Measurements from ENCODE around the gene NDUFA13.
A peak's percentile ranks its signal among the peaks of the same experiment; 100 is the strongest.
"Not testable (repeated sequence)": the region's sequence is repeated elsewhere in the genome, so short reads cannot be mapped to it uniquely, and the experiment has no call there.

Gene NDUFA13

DNA sequence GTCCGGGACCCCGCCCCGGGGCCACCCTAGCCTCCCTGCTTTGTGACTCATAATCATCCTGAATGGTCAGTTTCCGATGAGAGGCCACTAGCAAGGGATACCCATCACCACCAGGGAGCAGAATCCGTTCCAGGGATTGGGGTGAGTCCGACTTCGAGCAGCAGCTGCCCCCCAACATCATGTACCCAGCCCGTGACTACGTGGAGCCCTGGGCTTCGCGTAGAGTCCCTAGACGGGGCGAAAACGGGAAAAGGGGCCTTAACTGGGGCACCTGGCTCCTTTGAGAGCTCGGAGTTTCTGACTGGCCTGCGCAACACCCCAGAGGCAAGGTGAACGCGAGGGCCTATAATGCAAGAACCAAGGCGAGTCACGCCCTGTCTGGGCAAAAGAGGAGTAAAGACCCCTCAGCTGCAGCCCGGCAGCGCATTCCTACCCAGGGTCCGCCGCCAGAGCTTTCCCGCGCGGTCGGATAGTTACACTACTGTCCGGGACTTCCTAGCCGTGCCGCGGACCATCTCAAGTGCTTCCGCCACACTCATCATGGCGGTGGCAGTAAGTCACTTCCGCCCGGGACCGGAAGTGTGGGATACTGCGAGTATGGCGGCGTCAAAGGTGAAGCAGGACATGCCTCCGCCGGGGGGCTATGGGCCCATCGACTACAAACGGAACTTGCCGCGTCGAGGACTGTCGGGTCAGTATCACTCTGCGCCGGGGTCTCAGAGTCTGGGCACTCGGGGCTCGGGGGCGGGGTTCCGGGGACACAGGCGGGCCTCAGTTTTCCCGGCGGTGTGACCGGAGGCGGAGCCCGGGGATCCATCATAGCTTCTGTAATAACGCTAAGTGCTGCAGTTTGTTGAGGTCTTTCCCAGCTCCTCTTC, at the start of gene NDUFA13:
Gene NDUFA13 (plus strand): TSS at position 584 of the 878 bp plus-strand sequence. CDS start 14 bp downstream, at position 598.
- peak within 1 kb of the TSS; percentile 84 for H3K27ac ChIP-seq (ENCODE audit: low read length)
- H3K9ac ChIP-seq (ENCODE audit: low read depth, low read length) = peak within 1 kb of the TSS; percentile 93

DNA sequence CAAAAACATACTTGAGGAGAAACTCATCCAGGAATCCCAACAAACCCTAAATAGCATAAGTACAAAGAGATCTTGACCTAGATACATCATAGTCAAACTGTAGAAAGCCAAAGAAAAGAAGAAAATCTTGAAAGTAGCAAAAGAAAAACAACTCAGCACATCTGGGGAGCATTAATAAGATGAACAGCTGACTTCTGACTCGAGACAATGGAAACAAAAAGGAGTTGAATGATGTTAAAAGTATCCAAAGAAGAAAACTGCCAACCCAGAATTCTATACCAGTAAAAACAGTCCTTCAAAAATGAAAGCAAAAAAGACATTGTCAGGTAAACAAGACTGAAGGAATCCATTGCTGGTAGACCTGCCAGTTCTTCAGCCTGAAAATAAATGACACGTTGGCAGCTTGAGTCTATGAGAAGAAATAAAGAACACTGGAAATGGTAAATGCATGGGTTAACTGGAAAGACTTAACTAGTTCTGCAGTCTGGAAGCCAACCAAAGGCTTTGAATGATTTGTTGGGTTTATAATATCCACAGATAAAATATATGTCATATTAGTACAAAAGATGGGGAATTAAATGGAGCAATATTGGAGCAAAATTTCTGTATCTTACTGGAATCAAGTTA, 47.5 kb upstream of the NDUFA13 start:
- no peak overlapping the region for H3K4me3 ChIP-seq (ENCODE audit: low read length)
- H3K9me3 ChIP-seq (ENCODE audit: insufficient read depth, low read depth, low read length) = peaks cover 18% of the 10 kb centered on the region
- peaks cover 15% of the 10 kb centered on the region for H3K4me1 ChIP-seq (ENCODE audit: insufficient read depth, low read length)
- no peak overlapping the region for H3K9ac ChIP-seq (ENCODE audit: low read depth, low read length)
- H3K36me3 ChIP-seq (ENCODE audit: insufficient read depth, low read depth, low read length) = peaks cover 52% of the 10 kb centered on the region
- no peak overlapping the region for H3K27ac ChIP-seq (ENCODE audit: low read length)
- H3K27me3 ChIP-seq (ENCODE audit: insufficient read depth, low read length) = no peaks in the 10 kb centered on the region

More for the DNA sequence above, at the start of gene NDUFA13:
- H3K27me3 ChIP-seq (ENCODE audit: insufficient read depth, low read length) = no peaks in the 10 kb centered on the region
- peak within 1 kb of the TSS; percentile 99 for H3K4me3 ChIP-seq (ENCODE audit: low read length)
- peaks cover 17% of the 10 kb centered on the region for H3K36me3 ChIP-seq (ENCODE audit: insufficient read depth, low read depth, low read length)
- H3K9me3 ChIP-seq (ENCODE audit: insufficient read depth, low read depth, low read length) = no peaks in the 10 kb centered on the region
- H3K4me1 ChIP-seq (ENCODE audit: insufficient read depth, low read length) = no peaks in the 10 kb centered on the region

DNA sequence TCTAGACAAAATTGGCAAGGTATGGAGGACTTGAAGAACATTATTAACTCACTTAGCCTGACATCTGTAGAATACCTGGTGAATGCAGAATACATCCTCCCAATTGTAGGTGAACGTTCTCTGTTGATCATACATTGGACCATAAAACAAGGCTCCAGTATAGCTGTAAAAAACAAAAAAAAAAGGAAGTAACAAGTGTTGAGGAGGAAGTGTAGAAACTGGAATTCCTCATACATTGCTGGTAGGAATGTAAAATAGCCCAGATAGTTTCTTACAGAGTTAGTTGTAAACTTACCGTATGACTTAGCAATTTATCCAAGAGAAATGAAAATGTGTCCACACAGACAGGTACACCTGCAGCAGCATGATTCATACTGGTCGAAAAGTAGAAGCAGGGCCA, 45.4 kb upstream of the NDUFA13 start:
- Histone ChIP-seq H3K27ac (ENCODE audit: low read length) (no peak overlapping the region), H3K4me1 (ENCODE audit: insufficient read depth, low read length) (peaks cover 14% of the 10 kb centered on the region), H3K4me3 (ENCODE audit: low read length) (no peak overlapping the region), H3K9ac (ENCODE audit: low read depth, low read length) (no peak overlapping the region), H3K36me3 (ENCODE audit: insufficient read depth, low read depth, low read length) (peaks cover 48% of the 10 kb centered on the region), H3K27me3 (ENCODE audit: insufficient read depth, low read length) (no peaks in the 10 kb centered on the region), H3K9me3 (ENCODE audit: insufficient read depth, low read depth, low read length) (peaks cover 18% of the 10 kb centered on the region)

DNA sequence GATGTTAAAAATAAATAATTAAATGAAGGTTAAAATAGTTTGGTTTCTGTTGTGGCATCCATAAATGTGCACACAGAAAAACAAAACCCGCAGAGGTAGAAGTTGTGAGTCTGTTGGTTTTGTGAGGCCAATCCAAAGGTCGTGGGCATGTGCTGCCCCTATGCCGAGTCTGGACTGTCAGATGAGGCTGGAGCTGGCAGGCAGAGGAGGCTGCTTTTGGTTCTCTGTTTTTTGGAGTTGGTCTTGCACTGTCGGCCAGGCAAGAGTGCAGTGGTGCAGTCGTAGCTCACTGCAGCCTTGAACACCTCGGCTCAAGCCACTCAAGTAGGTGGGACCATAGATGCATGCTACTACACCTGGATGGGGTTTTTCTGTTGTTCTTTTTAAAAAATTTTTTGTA, 44.3 kb upstream of the NDUFA13 start:
- Histone ChIP-seq H3K27me3 (ENCODE audit: insufficient read depth, low read length) (no peaks in the 10 kb centered on the region), H3K9me3 (ENCODE audit: insufficient read depth, low read depth, low read length) (peaks cover 18% of the 10 kb centered on the region), H3K36me3 (ENCODE audit: insufficient read depth, low read depth, low read length) (peaks cover 37% of the 10 kb centered on the region), H3K4me3 (ENCODE audit: low read length) (no peak overlapping the region), H3K9ac (ENCODE audit: low read depth, low read length) (no peak overlapping the region), H3K27ac (ENCODE audit: low read length) (no peak overlapping the region), H3K4me1 (ENCODE audit: insufficient read depth, low read length) (peaks cover 24% of the 10 kb centered on the region)

DNA sequence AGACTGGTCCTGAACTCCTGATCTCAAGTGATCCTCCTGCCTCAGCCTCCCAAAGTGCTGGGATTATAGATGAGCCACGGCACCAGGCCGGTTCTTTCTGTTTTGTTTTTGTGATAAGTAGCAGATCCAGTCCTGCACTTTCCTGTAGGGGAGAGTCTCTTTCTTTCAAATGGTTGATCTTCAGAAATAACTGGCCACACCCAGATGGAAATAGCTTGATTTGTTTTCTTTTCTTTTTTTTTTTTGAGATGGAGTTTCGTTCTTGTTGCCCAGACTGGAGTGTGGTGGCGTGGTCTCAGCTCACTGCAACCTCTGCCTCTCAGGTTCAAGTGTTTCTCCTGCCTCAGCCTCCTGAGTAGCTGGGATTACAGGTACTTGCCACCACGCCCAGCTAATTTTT, 43.9 kb upstream of the NDUFA13 start:
- H3K9ac ChIP-seq (ENCODE audit: low read depth, low read length); H3K4me3 ChIP-seq (ENCODE audit: low read length); H3K27ac ChIP-seq (ENCODE audit: low read length); H3K27me3 ChIP-seq (ENCODE audit: insufficient read depth, low read length): not testable (repeated sequence)
- peaks cover 24% of the 10 kb centered on the region for H3K4me1 ChIP-seq (ENCODE audit: insufficient read depth, low read length)
- H3K9me3 ChIP-seq (ENCODE audit: insufficient read depth, low read depth, low read length) = peaks cover 18% of the 10 kb centered on the region
- peaks cover 35% of the 10 kb centered on the region for H3K36me3 ChIP-seq (ENCODE audit: insufficient read depth, low read depth, low read length)

DNA sequence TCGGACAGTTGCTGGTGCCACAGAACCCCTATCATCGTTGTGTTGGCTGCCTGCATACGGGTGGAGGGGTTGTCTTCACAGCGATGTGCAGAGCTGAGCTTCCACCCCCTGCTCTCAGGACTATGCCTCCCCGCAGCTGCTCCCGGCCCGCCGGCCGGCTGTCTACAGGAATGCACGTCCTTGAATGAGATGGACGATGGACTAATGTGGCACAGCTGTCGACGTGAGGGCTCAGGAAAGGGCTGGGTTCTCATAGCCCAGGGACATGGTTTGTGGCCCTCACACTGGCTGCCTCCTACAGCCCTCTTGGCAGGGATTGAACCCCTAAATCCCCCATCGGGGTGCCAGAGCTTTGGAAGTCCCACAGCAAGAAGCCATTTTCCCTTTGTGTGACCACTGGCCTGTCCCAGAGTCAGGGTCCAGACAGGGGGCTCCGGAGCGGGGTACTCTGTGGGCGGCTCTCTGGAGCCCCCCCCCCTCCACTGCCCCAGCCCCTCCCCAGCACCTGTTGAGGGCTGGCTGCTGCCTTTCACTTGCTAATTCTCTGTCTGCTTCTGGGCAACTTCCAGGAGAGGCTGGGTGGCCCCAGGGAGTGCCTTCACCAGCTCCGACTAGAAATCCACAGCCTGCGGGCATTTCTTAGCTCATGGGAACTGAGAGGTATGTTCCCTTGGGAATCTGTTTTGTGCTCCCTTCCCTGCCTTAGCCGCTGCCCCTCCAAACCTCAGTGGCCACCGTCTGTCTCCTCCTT, 40.8 kb upstream of the NDUFA13 start:
- Histone ChIP-seq H3K27ac (ENCODE audit: low read length) (no peak overlapping the region), H3K4me3 (ENCODE audit: low read length) (peak overlapping the region; percentile 65), H3K9ac (ENCODE audit: low read depth, low read length) (peak overlapping the region; percentile 57; the same call in 1 of the 2 replicates), H3K36me3 (ENCODE audit: insufficient read depth, low read depth, low read length) (peaks cover 17% of the 10 kb centered on the region), H3K4me1 (ENCODE audit: insufficient read depth, low read length) (peaks cover 24% of the 10 kb centered on the region), H3K9me3 (ENCODE audit: insufficient read depth, low read depth, low read length) (no peaks in the 10 kb centered on the region), H3K27me3 (ENCODE audit: insufficient read depth, low read length) (no peaks in the 10 kb centered on the region)

DNA sequence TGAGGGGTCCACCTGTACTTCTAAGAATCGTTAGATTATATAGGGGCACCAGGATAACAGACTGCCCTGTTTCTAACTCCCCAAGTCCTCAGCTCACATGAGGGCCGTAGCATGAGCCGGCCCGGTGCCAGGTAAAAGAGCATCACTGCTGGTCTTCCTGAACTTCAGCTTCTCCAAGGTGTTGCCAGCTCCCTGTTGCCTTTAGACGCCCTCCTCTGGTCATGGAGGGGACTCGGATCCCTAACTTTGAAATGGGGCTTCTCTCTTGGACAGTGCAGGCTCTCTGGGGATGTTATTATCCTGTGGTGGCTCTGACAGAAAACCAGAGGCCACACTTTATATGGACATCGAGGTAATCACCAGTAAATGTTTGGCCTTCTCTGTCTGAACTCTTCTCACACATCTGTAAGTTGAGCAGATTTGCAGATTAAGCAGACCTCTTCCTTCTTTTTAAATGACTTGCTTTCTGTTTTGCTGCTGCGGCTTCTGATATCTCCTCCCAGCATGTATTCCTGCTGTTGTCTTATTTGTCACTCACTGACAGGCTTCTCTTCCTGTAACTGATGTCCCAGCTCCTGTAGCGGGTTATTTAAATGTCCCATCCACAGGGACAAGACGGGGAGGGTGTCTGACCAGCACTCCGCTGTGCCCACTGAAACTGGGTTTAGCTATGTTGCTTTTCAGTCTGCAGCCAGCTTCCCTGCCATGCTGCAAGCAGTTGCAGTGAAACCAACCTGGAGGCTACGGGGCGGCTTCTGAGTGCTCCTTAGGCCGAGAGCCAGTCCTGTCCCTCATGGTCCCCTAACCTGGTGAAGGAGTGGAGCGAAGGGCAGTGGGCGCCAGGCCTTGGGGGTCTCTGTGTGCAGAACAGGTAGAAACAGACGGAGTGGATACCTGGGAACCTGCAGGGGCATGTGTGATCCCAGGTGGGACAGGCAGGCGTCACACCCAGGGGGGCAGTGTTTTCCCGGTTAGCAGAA, 39.9 kb upstream of the NDUFA13 start:
- peak overlapping the region; percentile 57; the same call in 1 of the 2 replicates for H3K9ac ChIP-seq (ENCODE audit: low read depth, low read length)
- peaks cover 24% of the 10 kb centered on the region for H3K4me1 ChIP-seq (ENCODE audit: insufficient read depth, low read length)
- H3K27me3 ChIP-seq (ENCODE audit: insufficient read depth, low read length) = no peaks in the 10 kb centered on the region
- peak overlapping the region; percentile 65 for H3K4me3 ChIP-seq (ENCODE audit: low read length)
- H3K27ac ChIP-seq (ENCODE audit: low read length) = no peak overlapping the region
- H3K9me3 ChIP-seq (ENCODE audit: insufficient read depth, low read depth, low read length) = no peaks in the 10 kb centered on the region
- H3K36me3 ChIP-seq (ENCODE audit: insufficient read depth, low read depth, low read length) = peaks cover 21% of the 10 kb centered on the region

DNA sequence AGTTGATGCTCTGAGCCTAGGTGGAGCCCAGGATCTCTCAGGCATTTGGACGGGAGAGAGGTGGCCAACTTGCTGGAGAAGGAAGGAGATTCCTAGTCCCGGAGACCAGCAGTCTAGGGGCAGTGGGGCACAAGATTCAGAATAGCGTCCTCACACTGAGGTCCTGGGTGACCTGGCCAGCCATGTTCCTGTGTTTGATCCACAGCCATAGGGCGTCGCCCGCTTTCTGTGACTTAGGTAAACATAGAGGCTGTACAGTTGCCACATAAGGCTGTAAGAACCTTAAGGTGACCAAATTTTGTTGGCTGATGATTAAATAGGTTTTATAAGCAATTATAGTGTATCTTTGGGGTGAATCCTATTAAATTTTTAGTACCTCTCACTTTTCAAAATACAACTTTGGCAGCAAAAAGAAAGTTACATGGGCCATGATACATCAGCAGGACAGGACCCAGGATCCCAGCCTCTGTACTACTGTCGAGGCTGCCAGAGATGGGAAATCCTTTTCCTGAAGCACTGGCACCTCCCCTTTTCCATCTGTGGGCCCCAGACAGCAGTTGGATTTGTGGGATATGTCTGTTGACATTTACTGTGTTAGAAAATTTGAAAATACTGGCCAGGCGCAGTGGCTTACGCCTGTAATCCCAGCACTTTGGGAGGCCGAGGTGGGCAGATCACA, 38.2 kb upstream of the NDUFA13 start:
- Histone ChIP-seq H3K9ac (ENCODE audit: low read depth, low read length) (no peak overlapping the region), H3K36me3 (ENCODE audit: insufficient read depth, low read depth, low read length) (peaks cover 22% of the 10 kb centered on the region), H3K27me3 (ENCODE audit: insufficient read depth, low read length) (no peaks in the 10 kb centered on the region), H3K27ac (ENCODE audit: low read length) (no peak overlapping the region), H3K4me1 (ENCODE audit: insufficient read depth, low read length) (peaks cover 24% of the 10 kb centered on the region), H3K9me3 (ENCODE audit: insufficient read depth, low read depth, low read length) (no peaks in the 10 kb centered on the region), H3K4me3 (ENCODE audit: low read length) (no peak overlapping the region)

DNA sequence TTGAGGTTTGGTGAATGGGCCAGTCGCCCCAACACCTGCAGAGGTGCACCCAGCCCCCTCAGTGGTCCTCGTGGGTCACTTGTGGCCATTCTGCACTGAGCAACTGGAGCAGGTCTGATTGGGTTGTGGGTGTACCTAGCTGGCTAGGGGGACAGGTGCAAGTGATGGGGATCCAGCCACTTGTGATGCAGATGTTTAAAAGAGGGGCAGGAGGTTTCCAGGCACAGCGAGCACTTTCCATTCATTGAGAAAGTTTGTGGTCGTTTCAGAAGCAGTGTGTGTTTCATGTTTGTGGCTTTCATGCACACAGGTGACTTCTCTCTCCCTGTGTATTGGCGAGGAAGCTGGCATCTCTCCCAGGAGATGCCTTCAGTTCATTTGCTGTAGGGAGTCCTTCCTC, 35.3 kb upstream of the NDUFA13 start:
- Histone ChIP-seq H3K4me3 (ENCODE audit: low read length) (no peak overlapping the region), H3K27ac (ENCODE audit: low read length) (no peak overlapping the region), H3K36me3 (ENCODE audit: insufficient read depth, low read depth, low read length) (peaks cover 21% of the 10 kb centered on the region), H3K9ac (ENCODE audit: low read depth, low read length) (no peak overlapping the region), H3K4me1 (ENCODE audit: insufficient read depth, low read length) (peaks cover 9% of the 10 kb centered on the region), H3K9me3 (ENCODE audit: insufficient read depth, low read depth, low read length) (no peaks in the 10 kb centered on the region), H3K27me3 (ENCODE audit: insufficient read depth, low read length) (no peaks in the 10 kb centered on the region)

DNA sequence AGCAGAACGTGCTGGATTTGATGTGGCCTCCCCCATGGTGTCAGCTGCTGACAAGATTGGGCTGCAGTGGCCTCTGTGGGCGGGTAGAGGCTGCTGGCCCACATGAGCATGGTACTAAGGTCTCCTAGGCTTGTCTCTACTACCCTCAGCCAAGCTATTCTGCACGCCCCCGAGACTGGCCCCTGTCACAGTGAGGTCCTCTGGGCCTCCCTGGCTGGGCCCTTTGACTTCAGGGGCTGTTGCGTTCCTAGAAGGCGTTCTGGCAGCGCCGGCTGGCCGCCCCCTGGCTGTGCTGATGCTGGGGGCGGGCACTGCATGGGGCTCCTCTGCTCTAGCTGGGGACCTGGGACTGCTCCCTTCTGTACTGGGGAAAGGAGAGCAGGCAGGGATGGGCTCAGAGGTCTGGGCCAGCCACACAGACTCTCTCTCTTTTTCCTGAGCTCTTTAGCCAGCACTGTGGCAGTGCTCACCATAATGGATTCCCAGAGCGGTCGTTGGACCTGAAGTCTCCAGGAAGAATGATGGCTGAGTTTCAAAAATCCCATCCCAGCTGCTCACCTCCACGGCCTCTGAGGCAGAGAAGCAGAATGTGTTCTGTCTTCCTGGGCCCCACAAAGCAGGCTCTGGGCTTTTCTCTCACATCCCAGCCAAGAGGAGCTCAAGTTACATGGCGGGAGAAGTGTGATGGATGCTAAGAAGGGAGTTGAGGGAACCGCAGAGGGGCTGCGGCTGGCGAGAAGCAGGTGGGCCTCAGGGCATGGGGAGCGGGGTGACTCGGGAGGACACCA, 33.0 kb upstream of the NDUFA13 start:
- H3K36me3 ChIP-seq (ENCODE audit: insufficient read depth, low read depth, low read length) = peaks cover 21% of the 10 kb centered on the region
- H3K4me1 ChIP-seq (ENCODE audit: insufficient read depth, low read length) = peaks cover 5% of the 10 kb centered on the region
- no peaks in the 10 kb centered on the region for H3K27me3 ChIP-seq (ENCODE audit: insufficient read depth, low read length)
- no peak overlapping the region for H3K27ac ChIP-seq (ENCODE audit: low read length)
- H3K9me3 ChIP-seq (ENCODE audit: insufficient read depth, low read depth, low read length) = no peaks in the 10 kb centered on the region
- no peak overlapping the region for H3K4me3 ChIP-seq (ENCODE audit: low read length)
- no peak overlapping the region for H3K9ac ChIP-seq (ENCODE audit: low read depth, low read length)

Data from iPS-20b (cell line).